Kidney glomerular epithelial cell (primary cell): Measurements from ENCODE around the gene PRODH2.
"Not testable (repeated sequence)": the region's sequence is repeated elsewhere in the genome, so short reads cannot be mapped to it uniquely, and the experiment has no call there.

Source experiments
- DNase-seq: peaks from one replicate; lab custom pipeline; 2025; lab: John Stamatoyannopoulos, UW

The PRODH2 gene

GRCh38 chr19:35781650-35782049 lies 31.0 kb downstream of the PRODH2 start:
- no peak for DNase-seq

- no peak for DNase-seq
Measured at GRCh38 chr19:35780717-35781116, 31.9 kb downstream of the PRODH2 start.

GRCh38 chr19:35780058-35780457 lies 32.6 kb downstream of the PRODH2 start:
- DNase-seq: no peak

GRCh38 chr19:35779033-35779432 lies 33.6 kb downstream of the PRODH2 start:
- DNase-seq: no peak

GRCh38 chr19:35777961-35778360 lies 34.7 kb downstream of the PRODH2 start:
- DNase-seq: no peak

- no peak for DNase-seq
Measured at GRCh38 chr19:35777086-35777841, 35.4 kb downstream of the PRODH2 start.

GRCh38 chr19:35776102-35776788 lies 36.4 kb downstream of the PRODH2 start:
- DNase-seq: no peak

GRCh38 chr19:35775298-35776101 lies 37.1 kb downstream of the PRODH2 start, which contains the start of gene ARHGAP33:
TSS of gene ARHGAP33 (plus strand) at chr19:35775564. CDS start at chr19:35775659, 95 bp downstream.
- peak; percentile 96 for DNase-seq

- DNase-seq: no peak
Measured at GRCh38 chr19:35775046-35775297, 37.7 kb downstream of the PRODH2 start.

GRCh38 chr19:35774274-35775045 lies 38.2 kb downstream of the PRODH2 start:
- no peak for DNase-seq

- DNase-seq: peak; percentile 91
Measured at GRCh38 chr19:35773020-35773806, 39.4 kb downstream of the PRODH2 start.

- not testable (repeated sequence) for DNase-seq
Measured at GRCh38 chr19:35772362-35772761, 40.3 kb downstream of the PRODH2 start.

GRCh38 chr19:35768082-35768421 lies 44.6 kb downstream of the PRODH2 start:
- DNase-seq: no peak

- DNase-seq: peak; percentile 35
Measured at GRCh38 chr19:35767288-35768081, 45.2 kb downstream of the PRODH2 start.

GRCh38 chr19:35766571-35767104 lies 46.0 kb downstream of the PRODH2 start:
- DNase-seq: no peak

GRCh38 chr19:35764432-35765315 lies 48.0 kb downstream of the PRODH2 start:
- DNase-seq: no peak

GRCh38 chr19:35760711-35761349 lies 51.8 kb downstream of the PRODH2 start:
- no peak for DNase-seq

GRCh38 chr19:35759697-35760096 lies 52.9 kb downstream of the PRODH2 start:
- DNase-seq: no peak
